HepG2 (cell line): ENCODE results near the gene GATD1. TPM values are rescaled to one million over a fixed set of nuclear protein-coding genes. Genes with fewer than 3 reads are reported as not detected.

Experiments used
- ATAC-seq: fragments of 200-7000 bp; cut with Tn5 transposase; 3 replicates; pipeline ENCODE4 v1.9.1; 2020; ENCODE audit warnings: mild to moderate bottlenecking, moderate library complexity
- BruUV-seq: library from RNA; stranded (reverse); fragments of 400-500 nt; replicated peaks from 2 replicates; lab custom pipeline; 2021; lab: Mats Ljungman, UMichigan
- CTCF ChIA-PET: fragments of 300-600 bp; formaldehyde crosslinking; extraction: SDS; loops from one replicate; lab custom pipeline; 2021; ENCODE audit warnings: low total read pairs, inconsistent platforms, low intra/inter-chr PET ratio; lab: Yijun Ruan, JAX
- POLR2A ChIA-PET: fragments of 350-600 bp; sonication (Branson Sonifier 250); formaldehyde crosslinking; loops from one replicate; lab custom pipeline; 2020; ENCODE audit warnings: antibody characterized with exemption, inconsistent platforms; lab: Yijun Ruan, JAX
- DNase-seq: peaks from one replicate; pipeline ENCODE4 v3.0.0-alpha.2; 2015; ENCODE audit warnings: low spot score
- FAIRE-seq: peaks from 3 replicates; lab custom pipeline; 2011; peaks lifted over from hg19 to GRCh38; lab: Jason Lieb, UNC
- H2AFZ ChIP-seq: one replicate; pipeline ENCODE4 v1.6.1; 2011; ENCODE audit warnings: low read length, inconsistent platforms
- H3K27ac ChIP-seq: fragments of 300-600 bp; 3 replicates; pipeline ENCODE4 v1.8.0; 2011; ENCODE audit warnings: mixed run types, mild to moderate bottlenecking, mixed read lengths, low read length, inconsistent platforms; ENCODE audit not compliant: insufficient read depth; ENCODE audit errors: extremely low read length
- H3K27me3 ChIP-seq, 2 experiments: fragments of 200-600 bp in 1 of 2; 2 replicates in 1 of 2; 3 replicates in 1 of 2; pipeline versions ENCODE4 v1.6.0 to v1.8.0; 2011; ENCODE audit warnings: low read length in 2 of 2, mild to moderate bottlenecking in 2 of 2, moderate library complexity in 2 of 2, inconsistent platforms in 1 of 2; ENCODE audit not compliant: insufficient read depth in 2 of 2, control insufficient read depth in 1 of 2
- H3K36me3 ChIP-seq, 2 experiments: fragments of 200-600 bp in 1 of 2; replicated peaks in 1 of 2; 2 replicates in 1 of 2; 3 replicates in 1 of 2; pipeline versions ENCODE4 v1.5.1 to v1.8.0; 2011; ENCODE audit warnings: low read length in 2 of 2, inconsistent platforms in 1 of 2; ENCODE audit not compliant: insufficient read depth in 2 of 2, control insufficient read depth in 1 of 2
- H3K4me1 ChIP-seq: 2 replicates; pipeline ENCODE4 v1.5.1; 2012; ENCODE audit warnings: low read length, inconsistent platforms; ENCODE audit not compliant: insufficient read depth
- H3K4me2 ChIP-seq: 2 replicates; pipeline ENCODE4 v1.6.0; 2011; ENCODE audit warnings: low read depth, low read length, inconsistent platforms
- H3K4me3 ChIP-seq, 3 experiments: fragments of 200-600 bp in 1 of 3; sonication (generic), shearing (Covaris generic) in 1 of 3; replicated peaks in 1 of 3; 2 replicates each; pipeline ENCODE4 v1.5.1; 2011 to 2016; ENCODE audit warnings: low read length in 3 of 3, inconsistent platforms in 2 of 3, low read depth in 2 of 3, mild to moderate bottlenecking in 2 of 3, control low read depth in 1 of 3, mixed read lengths in 1 of 3; ENCODE audit not compliant: insufficient read depth in 1 of 3
- H3K79me2 ChIP-seq: one replicate; pipeline ENCODE4 v1.6.1; 2011; ENCODE audit warnings: low read length, inconsistent platforms; ENCODE audit not compliant: insufficient read depth
- H3K9ac ChIP-seq: 2 replicates; pipeline ENCODE4 v1.6.0; 2011; ENCODE audit warnings: mild to moderate bottlenecking, low read depth, low read length, inconsistent platforms; ENCODE audit not compliant: insufficient read depth
- H3K9me3 ChIP-seq: 2 replicates; pipeline ENCODE4 v1.5.1; 2012; ENCODE audit warnings: mild to moderate bottlenecking, low read length
- H4K20me1 ChIP-seq: 2 replicates; pipeline ENCODE4 v1.6.0; 2011; ENCODE audit warnings: inconsistent platforms, mild to moderate bottlenecking, low read length, moderate library complexity; ENCODE audit not compliant: insufficient read depth
- KMT2A ChIP-seq: sonication (generic); formaldehyde crosslinking; IDR thresholded peaks from 2 replicates; pipeline ENCODE4 v1.4.0; 2020; ENCODE audit warnings: missing genetic modification reagents
- PPARG ChIP-seq: conservative IDR thresholded peaks from 2 replicates; pipeline ENCODE4 v1.6.1; 2016; ENCODE audit warnings: missing biosample characterization, missing genetic modification reagents
- RBM22 ChIP-seq: fragments of 200-400 bp; formaldehyde crosslinking; optimal IDR thresholded peaks from 2 replicates; pipeline ENCODE3; 2017; ENCODE audit warnings: mild to moderate bottlenecking, low read length, moderate library complexity
- WGBS: methylation state at CpG from one replicate; pipeline ENCODE4 v1.1.6; 2017; ENCODE audit warnings: low lambda C conversion rate; 5-methylcytosine and 5-hydroxymethylcytosine counted together
- in situ Hi-C: cut with HindIII; loops from 2 replicates; pipeline ENCODE4 v1.10.0; 2017; ENCODE audit warnings: low pct_unique_long_range_greater_than_20kb; ENCODE audit not compliant: extremely low pct_ligation_motif_present
- intact Hi-C: fragments of 100-400 bp; cut with micrococcal nuclease; formaldehyde crosslinking; loops from one replicate; pipeline ENCODE4 v1.10.0; 2022; ENCODE audit not compliant: unreplicated experiment
- polyA plus RNA-seq, 8 experiments: library from polyadenylated mRNA; depleted of rRNA in 3 of 8; stranded (reverse) in 7 of 8; unstranded in 1 of 8; fragments of >200 nt; fragmentation: Illumina TruSeq in 4 of 8; extraction: Trizol in 4 of 8; gene quantifications; 2 replicates each; pipeline versions ENCODE4 v1.2.1 to v1.2.3, GENCODE V29; 2011 to 2016; ENCODE audit warnings: low read depth in 4 of 8, missing spikeins in 1 of 8, mixed read lengths in 1 of 8; ENCODE audit not compliant: insufficient read depth in 1 of 8
- total RNA-seq, 5 experiments: library from RNA; depleted of rRNA; stranded (reverse); fragments of >200 nt; fragmentation: Illumina TruSeq; extraction: Trizol; gene quantifications; 2 replicates each; pipeline ENCODE4 v1.2.3, GENCODE V29; 2016; ENCODE audit warnings: low read depth in 1 of 5
- TF ChIP-seq, protein P1 (sequence below): sonication (generic); formaldehyde crosslinking; IDR thresholded peaks from 2 replicates; pipeline ENCODE4 v1.5.1; 2020; ENCODE audit warnings: mild to moderate bottlenecking, missing genetic modification reagents, moderate library complexity
- TF ChIP-seq, protein P2 (sequence below): sonication (generic); formaldehyde crosslinking; IDR thresholded peaks from 2 replicates; pipeline ENCODE4 v1.4.0; 2020; ENCODE audit warnings: mild to moderate bottlenecking, low read depth, missing genetic modification reagents

The GATD1 gene
- total and polyA plus RNA-seq, 2 of the 13 experiments (the other 11 are each of a cell fraction or from before 2014, with no cell fraction given) = 31.3 to 60.5 TPM

DNA sequence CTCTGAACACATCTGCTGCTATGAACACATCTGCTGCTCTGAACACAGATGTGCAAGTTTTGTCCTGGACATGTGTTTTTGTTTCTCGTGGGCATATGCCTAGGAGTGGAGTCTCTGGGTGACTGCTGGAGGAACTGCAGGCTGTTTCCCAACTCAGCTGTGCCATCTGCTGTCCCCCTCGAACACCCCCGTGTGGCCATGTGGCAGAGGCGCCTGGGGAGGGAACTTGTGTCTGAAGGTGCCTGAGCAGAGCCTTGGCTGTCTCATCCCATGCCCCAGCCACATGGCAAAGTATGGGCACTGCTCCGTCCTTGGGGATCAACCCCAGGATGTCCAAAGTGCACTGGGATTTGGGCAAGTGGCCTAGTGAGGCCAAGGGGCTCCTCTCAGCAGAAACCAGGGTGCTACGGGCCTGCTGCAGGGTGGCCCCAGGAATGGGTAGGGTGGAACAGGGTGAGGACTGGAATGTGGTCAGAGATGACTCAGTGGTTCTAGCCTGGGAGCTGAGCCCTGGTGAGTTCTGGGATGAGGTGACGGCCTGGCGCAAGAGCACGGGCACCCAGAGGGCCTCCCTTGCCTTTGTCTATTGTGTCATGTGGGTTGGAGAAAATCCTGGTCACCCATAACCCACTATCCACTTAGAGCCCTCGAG is 14.7 kb downstream of the GATD1 start (continued):
- TF ChIP-seq, protein P1, sequence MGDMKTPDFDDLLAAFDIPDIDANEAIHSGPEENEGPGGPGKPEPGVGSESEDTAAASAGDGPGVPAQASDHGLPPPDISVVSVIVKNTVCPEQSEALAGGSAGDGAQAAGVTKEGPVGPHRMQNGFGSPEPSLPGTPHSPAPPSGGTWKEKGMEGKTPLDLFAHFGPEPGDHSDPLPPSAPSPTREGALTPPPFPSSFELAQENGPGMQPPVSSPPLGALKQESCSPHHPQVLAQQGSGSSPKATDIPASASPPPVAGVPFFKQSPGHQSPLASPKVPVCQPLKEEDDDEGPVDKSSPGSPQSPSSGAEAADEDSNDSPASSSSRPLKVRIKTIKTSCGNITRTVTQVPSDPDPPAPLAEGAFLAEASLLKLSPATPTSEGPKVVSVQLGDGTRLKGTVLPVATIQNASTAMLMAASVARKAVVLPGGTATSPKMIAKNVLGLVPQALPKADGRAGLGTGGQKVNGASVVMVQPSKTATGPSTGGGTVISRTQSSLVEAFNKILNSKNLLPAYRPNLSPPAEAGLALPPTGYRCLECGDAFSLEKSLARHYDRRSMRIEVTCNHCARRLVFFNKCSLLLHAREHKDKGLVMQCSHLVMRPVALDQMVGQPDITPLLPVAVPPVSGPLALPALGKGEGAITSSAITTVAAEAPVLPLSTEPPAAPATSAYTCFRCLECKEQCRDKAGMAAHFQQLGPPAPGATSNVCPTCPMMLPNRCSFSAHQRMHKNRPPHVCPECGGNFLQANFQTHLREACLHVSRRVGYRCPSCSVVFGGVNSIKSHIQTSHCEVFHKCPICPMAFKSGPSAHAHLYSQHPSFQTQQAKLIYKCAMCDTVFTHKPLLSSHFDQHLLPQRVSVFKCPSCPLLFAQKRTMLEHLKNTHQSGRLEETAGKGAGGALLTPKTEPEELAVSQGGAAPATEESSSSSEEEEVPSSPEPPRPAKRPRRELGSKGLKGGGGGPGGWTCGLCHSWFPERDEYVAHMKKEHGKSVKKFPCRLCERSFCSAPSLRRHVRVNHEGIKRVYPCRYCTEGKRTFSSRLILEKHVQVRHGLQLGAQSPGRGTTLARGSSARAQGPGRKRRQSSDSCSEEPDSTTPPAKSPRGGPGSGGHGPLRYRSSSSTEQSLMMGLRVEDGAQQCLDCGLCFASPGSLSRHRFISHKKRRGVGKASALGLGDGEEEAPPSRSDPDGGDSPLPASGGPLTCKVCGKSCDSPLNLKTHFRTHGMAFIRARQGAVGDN (CRISPR knock-in tag) = peak; percentile 17; the same call in 1 of the 2 replicates
- no peak for TF ChIP-seq KMT2A (CRISPR knock-in tag)
- TF ChIP-seq, protein P2, sequence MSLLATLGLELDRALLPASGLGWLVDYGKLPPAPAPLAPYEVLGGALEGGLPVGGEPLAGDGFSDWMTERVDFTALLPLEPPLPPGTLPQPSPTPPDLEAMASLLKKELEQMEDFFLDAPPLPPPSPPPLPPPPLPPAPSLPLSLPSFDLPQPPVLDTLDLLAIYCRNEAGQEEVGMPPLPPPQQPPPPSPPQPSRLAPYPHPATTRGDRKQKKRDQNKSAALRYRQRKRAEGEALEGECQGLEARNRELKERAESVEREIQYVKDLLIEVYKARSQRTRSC (CRISPR knock-in tag) = no peak

DNA sequence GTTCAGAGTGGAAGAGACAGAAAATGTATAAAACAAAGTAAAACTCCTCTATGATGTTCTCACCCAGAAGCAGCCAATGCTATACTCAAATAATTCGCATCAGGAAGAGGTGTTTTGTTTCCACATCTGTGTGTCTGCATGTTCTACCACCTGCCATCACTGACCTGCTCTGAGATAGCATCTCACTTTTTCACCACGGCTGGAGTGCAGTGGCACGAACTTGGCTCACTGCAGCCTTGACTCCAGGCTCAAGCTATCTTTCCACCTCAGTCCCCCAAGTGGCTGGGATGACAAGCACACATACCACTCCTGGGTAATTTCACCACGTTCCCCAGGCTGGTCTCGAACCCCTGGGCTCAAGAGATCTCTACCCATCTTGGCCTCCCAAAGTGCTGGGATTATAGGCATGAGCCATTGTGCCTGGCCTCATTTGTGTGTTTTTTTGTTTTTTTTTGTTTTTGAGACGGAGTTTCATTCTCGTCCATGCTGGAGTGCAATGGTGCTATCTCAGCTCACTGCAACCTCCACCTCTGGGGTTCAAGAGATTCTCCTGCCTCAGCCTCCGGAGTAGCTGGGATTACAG is 15.7 kb downstream of the GATD1 start:
- Histone ChIP-seq H3K79me2 (peaks cover 2% of the 10 kb centered on the region), H3K4me3 (no peak overlapping the region), H3K36me3 (peaks cover 21 to 75% of the 10 kb centered on the region in 2 experiments), H3K9ac (no peak overlapping the region), H3K27me3 (no peaks in the 10 kb centered on the region), H4K20me1 (peaks cover 9% of the 10 kb centered on the region; the same call in 1 of the 2 replicates), H3K4me1 (no peaks in the 10 kb centered on the region)
- ATAC-seq = no peak
- intact Hi-C loops = loop anchor here (2.0 kb wide), 1 partner anchor 33 kb away; no protein-coding TSS in a partner anchor
- CTCF ChIA-PET = no interaction called here
- 98% methylated on average over 8 of the region's 8 CpGs for WGBS
- POLR2A ChIA-PET = no interaction called here
- FAIRE-seq = no peak
- TF ChIP-seq RBM22 = peak; percentile 44
- no peak for TF ChIP-seq PPARG (CRISPR knock-in tag)
- TF ChIP-seq, all 625 proteins: peak for 1
- no peak for DNase-seq
- Histone ChIP-seq H3K4me2 (no peak overlapping the region), H3K9me3 (no peaks in the 10 kb centered on the region), H2AFZ (no peak overlapping the region), H3K27ac (no peak overlapping the region)
- TSS peak; percentile 32 for BruUV-seq
- in situ Hi-C loops = no loop called here
